HepG2 (cell line): ENCODE data around the gene NBEAL2. TPM values are rescaled to one million over a fixed set of nuclear protein-coding genes. Genes with fewer than 3 reads are reported as not detected.

Experiments used
- SYNCRIP ChIP-seq: fragments of 200-400 bp; formaldehyde crosslinking; IDR thresholded peaks from 2 replicates; pipeline ENCODE4 v1.6.1; 2018; ENCODE audit warnings: mild to moderate bottlenecking, low read depth, low read length; ENCODE audit not compliant: insufficient read depth
- TGIF2 ChIP-seq: IDR thresholded peaks from 2 replicates; pipeline ENCODE4 v1.6.1; 2016; ENCODE audit warnings: control low read depth, missing compliant biosample characterization
- ZFP1 ChIP-seq: IDR thresholded peaks from 2 replicates; pipeline ENCODE4 v1.6.1; 2016
- ZFP36L2 ChIP-seq: sonication (generic); formaldehyde crosslinking; IDR thresholded peaks from 2 replicates; pipeline ENCODE4 v1.4.0; 2020; ENCODE audit warnings: missing genetic modification reagents
- ZNF224 ChIP-seq: sonication (generic); formaldehyde crosslinking; IDR thresholded peaks from 2 replicates; pipeline ENCODE4 v1.5.0; 2020; ENCODE audit warnings: mild to moderate bottlenecking, missing genetic modification reagents
- ZNF616 ChIP-seq: sonication (generic); formaldehyde crosslinking; IDR thresholded peaks from 2 replicates; pipeline ENCODE4 v1.5.0; 2020; ENCODE audit warnings: low read depth, mild to moderate bottlenecking, missing genetic modification reagents
- ZNF737 ChIP-seq: sonication (generic); formaldehyde crosslinking; IDR thresholded peaks from 2 replicates; pipeline ENCODE4 v1.5.0; 2020; ENCODE audit warnings: missing genetic modification reagents, mild to moderate bottlenecking, borderline replicate concordance
- polyA plus RNA-seq, 8 experiments: library from polyadenylated mRNA; depleted of rRNA in 3 of 8; stranded (reverse) in 7 of 8; unstranded in 1 of 8; fragments of >200 nt; fragmentation: Illumina TruSeq in 4 of 8; extraction: Trizol in 4 of 8; gene quantifications; 2 replicates each; pipeline versions ENCODE4 v1.2.1 to v1.2.3, GENCODE V29; 2011 to 2016; ENCODE audit warnings: low read depth in 4 of 8, missing spikeins in 1 of 8, mixed read lengths in 1 of 8; ENCODE audit not compliant: insufficient read depth in 1 of 8
- total RNA-seq, 5 experiments: library from RNA; depleted of rRNA; stranded (reverse); fragments of >200 nt; fragmentation: Illumina TruSeq; extraction: Trizol; gene quantifications; 2 replicates each; pipeline ENCODE4 v1.2.3, GENCODE V29; 2016; ENCODE audit warnings: low read depth in 1 of 5
- TF ChIP-seq, protein P1 (sequence below): sonication (generic); formaldehyde crosslinking; IDR thresholded peaks from 2 replicates; pipeline ENCODE4 v1.4.0; 2020; ENCODE audit warnings: missing genetic modification reagents
- TF ChIP-seq, protein P2 (sequence below): sonication (generic); formaldehyde crosslinking; IDR thresholded peaks from 2 replicates; pipeline ENCODE4 v1.5.1; 2020; ENCODE audit warnings: missing genetic modification reagents, mild to moderate bottlenecking, borderline replicate concordance
- TF ChIP-seq, protein P3 (sequence below): sonication (generic); formaldehyde crosslinking; IDR thresholded peaks from 2 replicates; pipeline ENCODE4 v1.8.0; 2022; ENCODE audit warnings: mild to moderate bottlenecking, missing genetic modification reagents, borderline replicate concordance
- TF ChIP-seq, protein P4 (sequence below): sonication (generic); formaldehyde crosslinking; IDR thresholded peaks from 2 replicates; pipeline ENCODE4 v1.4.0; 2020; ENCODE audit warnings: missing genetic modification reagents
- TF ChIP-seq, protein P5 (sequence below): sonication (generic); formaldehyde crosslinking; IDR thresholded peaks from 2 replicates; pipeline ENCODE4 v1.8.0; 2022; ENCODE audit warnings: missing genetic modification reagents, mild to moderate bottlenecking, moderate library complexity, borderline replicate concordance

NBEAL2 gene
- total and polyA plus RNA-seq, 2 of the 13 experiments (the other 11 are each of a cell fraction or from before 2014, with no cell fraction given) = 9.7 to 12.4 TPM

DNA sequence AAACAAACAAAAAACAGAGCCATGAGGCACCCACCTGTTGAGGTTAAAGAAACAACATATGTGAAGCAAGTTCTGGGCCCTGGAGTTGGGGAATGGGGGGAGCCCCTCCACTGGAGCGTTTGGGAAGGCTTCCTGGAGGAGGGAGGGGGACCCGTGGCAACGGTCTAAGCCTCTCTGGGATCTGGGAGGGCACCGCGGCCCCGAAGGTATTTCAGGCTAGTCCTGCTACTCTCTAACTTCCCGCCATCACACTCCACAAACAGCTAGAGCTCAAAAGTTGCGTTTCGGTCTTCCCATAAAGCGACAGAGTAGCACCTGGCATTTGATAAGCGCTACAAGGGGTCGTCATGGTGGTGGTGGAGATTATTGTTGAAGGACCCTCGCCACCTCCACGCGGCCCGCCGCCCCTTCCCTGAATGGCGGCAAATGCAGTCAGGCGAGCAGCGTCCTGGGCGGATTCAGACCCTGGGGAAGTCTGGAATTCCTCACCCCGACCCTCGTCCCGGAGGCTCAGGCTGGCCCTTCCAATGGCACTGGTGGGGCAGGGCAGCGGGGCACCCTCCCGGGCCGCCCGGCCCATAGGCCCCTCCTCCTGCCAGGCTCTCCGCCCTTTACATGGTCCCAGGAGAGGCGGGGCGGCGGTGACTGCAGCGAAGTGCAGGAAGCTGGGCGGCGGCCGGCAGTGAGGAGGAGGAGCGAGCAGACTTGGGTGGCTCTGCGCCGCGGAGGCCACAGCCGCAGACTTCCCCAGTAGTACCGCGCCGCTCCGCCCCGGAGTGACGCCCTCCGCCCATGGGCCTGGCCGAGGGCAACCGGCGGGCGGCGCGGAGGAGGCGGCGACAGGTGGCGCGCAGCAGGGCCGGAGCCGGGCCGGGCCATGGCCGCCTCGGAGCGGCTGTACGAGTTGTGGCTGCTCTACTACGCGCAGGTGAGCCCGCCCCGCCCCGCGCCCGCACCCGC, at the start of gene NBEAL2 (continued):
- TF ChIP-seq, protein P1, sequence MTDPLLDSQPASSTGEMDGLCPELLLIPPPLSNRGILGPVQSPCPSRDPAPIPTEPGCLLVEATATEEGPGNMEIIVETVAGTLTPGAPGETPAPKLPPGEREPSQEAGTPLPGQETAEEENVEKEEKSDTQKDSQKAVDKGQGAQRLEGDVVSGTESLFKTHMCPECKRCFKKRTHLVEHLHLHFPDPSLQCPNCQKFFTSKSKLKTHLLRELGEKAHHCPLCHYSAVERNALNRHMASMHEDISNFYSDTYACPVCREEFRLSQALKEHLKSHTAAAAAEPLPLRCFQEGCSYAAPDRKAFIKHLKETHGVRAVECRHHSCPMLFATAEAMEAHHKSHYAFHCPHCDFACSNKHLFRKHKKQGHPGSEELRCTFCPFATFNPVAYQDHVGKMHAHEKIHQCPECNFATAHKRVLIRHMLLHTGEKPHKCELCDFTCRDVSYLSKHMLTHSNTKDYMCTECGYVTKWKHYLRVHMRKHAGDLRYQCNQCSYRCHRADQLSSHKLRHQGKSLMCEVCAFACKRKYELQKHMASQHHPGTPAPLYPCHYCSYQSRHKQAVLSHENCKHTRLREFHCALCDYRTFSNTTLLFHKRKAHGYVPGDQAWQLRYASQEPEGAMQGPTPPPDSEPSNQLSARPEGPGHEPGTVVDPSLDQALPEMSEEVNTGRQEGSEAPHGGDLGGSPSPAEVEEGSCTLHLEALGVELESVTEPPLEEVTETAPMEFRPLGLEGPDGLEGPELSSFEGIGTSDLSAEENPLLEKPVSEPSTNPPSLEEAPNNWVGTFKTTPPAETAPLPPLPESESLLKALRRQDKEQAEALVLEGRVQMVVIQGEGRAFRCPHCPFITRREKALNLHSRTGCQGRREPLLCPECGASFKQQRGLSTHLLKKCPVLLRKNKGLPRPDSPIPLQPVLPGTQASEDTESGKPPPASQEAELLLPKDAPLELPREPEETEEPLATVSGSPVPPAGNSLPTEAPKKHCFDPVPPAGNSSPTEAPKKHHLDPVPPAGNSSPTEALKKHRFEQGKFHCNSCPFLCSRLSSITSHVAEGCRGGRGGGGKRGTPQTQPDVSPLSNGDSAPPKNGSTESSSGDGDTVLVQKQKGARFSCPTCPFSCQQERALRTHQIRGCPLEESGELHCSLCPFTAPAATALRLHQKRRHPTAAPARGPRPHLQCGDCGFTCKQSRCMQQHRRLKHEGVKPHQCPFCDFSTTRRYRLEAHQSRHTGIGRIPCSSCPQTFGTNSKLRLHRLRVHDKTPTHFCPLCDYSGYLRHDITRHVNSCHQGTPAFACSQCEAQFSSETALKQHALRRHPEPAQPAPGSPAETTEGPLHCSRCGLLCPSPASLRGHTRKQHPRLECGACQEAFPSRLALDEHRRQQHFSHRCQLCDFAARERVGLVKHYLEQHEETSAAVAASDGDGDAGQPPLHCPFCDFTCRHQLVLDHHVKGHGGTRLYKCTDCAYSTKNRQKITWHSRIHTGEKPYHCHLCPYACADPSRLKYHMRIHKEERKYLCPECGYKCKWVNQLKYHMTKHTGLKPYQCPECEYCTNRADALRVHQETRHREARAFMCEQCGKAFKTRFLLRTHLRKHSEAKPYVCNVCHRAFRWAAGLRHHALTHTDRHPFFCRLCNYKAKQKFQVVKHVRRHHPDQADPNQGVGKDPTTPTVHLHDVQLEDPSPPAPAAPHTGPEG (CRISPR knock-in tag) = no peak
- TF ChIP-seq ZFP36L2 (no peak), ZFP1 (CRISPR knock-in tag) (0 out of 2 replicates have a peak, but pooled peaks have one; percentile 20), ZNF737 (CRISPR knock-in tag) (no peak), SYNCRIP (no peak), ZNF616 (no peak), ZNF224 (CRISPR knock-in tag) (no peak), TGIF2 (CRISPR knock-in tag) (no peak)
- TF ChIP-seq, protein P2, sequence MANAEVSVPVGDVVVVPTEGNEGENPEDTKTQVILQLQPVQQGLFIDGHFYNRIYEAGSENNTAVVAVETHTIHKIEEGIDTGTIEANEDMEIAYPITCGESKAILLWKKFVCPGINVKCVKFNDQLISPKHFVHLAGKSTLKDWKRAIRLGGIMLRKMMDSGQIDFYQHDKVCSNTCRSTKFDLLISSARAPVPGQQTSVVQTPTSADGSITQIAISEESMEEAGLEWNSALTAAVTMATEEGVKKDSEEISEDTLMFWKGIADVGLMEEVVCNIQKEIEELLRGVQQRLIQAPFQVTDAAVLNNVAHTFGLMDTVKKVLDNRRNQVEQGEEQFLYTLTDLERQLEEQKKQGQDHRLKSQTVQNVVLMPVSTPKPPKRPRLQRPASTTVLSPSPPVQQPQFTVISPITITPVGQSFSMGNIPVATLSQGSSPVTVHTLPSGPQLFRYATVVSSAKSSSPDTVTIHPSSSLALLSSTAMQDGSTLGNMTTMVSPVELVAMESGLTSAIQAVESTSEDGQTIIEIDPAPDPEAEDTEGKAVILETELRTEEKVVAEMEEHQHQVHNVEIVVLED (CRISPR knock-in tag) = no peak
- TF ChIP-seq, protein P3, sequence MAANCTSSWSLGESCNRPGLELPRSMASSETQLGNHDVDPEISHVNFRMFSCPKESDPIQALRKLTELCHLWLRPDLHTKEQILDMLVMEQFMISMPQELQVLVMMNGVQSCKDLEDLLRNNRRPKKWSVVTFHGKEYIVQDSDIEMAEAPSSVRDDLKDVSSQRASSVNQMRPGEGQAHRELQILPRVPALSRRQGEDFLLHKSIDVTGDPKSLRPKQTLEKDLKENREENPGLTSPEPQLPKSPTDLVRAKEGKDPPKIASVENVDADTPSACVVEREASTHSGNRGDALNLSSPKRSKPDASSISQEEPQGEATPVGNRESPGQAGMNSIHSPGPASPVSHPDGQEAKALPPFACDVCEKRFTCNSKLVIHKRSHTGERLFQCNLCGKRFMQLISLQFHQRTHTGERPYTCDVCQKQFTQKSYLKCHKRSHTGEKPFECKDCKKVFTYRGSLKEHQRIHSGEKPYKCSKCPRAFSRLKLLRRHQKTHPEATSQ (CRISPR knock-in tag) = peak; percentile 67; the same call in 1 of the 2 replicates
- TF ChIP-seq, protein P4, sequence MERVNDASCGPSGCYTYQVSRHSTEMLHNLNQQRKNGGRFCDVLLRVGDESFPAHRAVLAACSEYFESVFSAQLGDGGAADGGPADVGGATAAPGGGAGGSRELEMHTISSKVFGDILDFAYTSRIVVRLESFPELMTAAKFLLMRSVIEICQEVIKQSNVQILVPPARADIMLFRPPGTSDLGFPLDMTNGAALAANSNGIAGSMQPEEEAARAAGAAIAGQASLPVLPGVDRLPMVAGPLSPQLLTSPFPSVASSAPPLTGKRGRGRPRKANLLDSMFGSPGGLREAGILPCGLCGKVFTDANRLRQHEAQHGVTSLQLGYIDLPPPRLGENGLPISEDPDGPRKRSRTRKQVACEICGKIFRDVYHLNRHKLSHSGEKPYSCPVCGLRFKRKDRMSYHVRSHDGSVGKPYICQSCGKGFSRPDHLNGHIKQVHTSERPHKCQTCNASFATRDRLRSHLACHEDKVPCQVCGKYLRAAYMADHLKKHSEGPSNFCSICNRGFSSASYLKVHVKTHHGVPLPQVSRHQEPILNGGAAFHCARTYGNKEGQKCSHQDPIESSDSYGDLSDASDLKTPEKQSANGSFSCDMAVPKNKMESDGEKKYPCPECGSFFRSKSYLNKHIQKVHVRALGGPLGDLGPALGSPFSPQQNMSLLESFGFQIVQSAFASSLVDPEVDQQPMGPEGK (CRISPR knock-in tag) = peak; percentile 82
- TF ChIP-seq, protein P5, sequence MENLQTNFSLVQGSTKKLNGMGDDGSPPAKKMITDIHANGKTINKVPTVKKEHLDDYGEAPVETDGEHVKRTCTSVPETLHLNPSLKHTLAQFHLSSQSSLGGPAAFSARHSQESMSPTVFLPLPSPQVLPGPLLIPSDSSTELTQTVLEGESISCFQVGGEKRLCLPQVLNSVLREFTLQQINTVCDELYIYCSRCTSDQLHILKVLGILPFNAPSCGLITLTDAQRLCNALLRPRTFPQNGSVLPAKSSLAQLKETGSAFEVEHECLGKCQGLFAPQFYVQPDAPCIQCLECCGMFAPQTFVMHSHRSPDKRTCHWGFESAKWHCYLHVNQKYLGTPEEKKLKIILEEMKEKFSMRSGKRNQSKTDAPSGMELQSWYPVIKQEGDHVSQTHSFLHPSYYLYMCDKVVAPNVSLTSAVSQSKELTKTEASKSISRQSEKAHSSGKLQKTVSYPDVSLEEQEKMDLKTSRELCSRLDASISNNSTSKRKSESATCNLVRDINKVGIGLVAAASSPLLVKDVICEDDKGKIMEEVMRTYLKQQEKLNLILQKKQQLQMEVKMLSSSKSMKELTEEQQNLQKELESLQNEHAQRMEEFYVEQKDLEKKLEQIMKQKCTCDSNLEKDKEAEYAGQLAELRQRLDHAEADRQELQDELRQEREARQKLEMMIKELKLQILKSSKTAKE (CRISPR knock-in tag) = no peak; the same call in 1 of the 2 replicates
